Fibroblast of lung (primary cell): ENCODE measurements around the gene STPG4. TPM values are rescaled to one million over a fixed set of nuclear protein-coding genes. Genes with fewer than 3 reads are reported as not detected.

ENCODE experiments used
- DNase-seq, 2 donors: peaks; one replicate each; pipeline versions ENCODE4 v3.0.0 to v3.0.0-alpha.2; 2010; ENCODE audit warnings: low read depth in 2 of 2
- H2AFZ ChIP-seq: 2 replicates; pipeline ENCODE4 v1.5.1; 2012; ENCODE audit warnings: low read length, control low read depth, inconsistent platforms
- H3K27ac ChIP-seq: 2 replicates; pipeline ENCODE4 v1.5.1; 2011; ENCODE audit warnings: low read length, control low read depth; ENCODE audit not compliant: insufficient read depth
- H3K27me3 ChIP-seq: 2 replicates; pipeline ENCODE4 v1.5.1; 2011; ENCODE audit warnings: mild to moderate bottlenecking, low read length; ENCODE audit not compliant: control insufficient read depth, insufficient read depth
- H3K36me3 ChIP-seq: 2 replicates; pipeline ENCODE4 v1.5.1; 2011; ENCODE audit warnings: low read length; ENCODE audit not compliant: control insufficient read depth, insufficient read depth
- H3K4me1 ChIP-seq: 2 replicates; pipeline ENCODE4 v1.5.1; 2011; ENCODE audit warnings: low read length; ENCODE audit not compliant: control insufficient read depth, insufficient read depth; ENCODE audit errors: extremely low read depth
- H3K4me2 ChIP-seq: 2 replicates; pipeline ENCODE4 v1.5.1; 2011; ENCODE audit warnings: low read length, control low read depth; ENCODE audit not compliant: insufficient read depth; ENCODE audit errors: extremely low read depth
- H3K4me3 ChIP-seq, 4 experiments: fragments of 200-600 bp in 1 of 4; sonication (generic) in 1 of 4; replicated peaks in 1 of 4; 2 replicates each; pipeline ENCODE4 v1.5.1; 2011 to 2016; ENCODE audit warnings: low read length in 4 of 4, low read depth in 3 of 4, mild to moderate bottlenecking in 3 of 4, control low read depth in 2 of 4, inconsistent platforms in 1 of 4, mixed read lengths in 1 of 4; ENCODE audit not compliant: insufficient read depth in 1 of 4; ENCODE audit errors: control extremely low read depth in 1 of 4
- H3K79me2 ChIP-seq: 2 replicates; pipeline ENCODE4 v1.5.1; 2012; ENCODE audit warnings: mild to moderate bottlenecking, low read length, inconsistent platforms; ENCODE audit not compliant: control insufficient read depth, insufficient read depth
- H3K9ac ChIP-seq: 2 replicates; pipeline ENCODE4 v1.5.1; 2011; ENCODE audit warnings: mild to moderate bottlenecking, low read length, control low read depth; ENCODE audit not compliant: insufficient read depth
- H3K9me3 ChIP-seq: 2 replicates; pipeline ENCODE4 v1.5.1; 2012; ENCODE audit warnings: low read depth, low read length; ENCODE audit not compliant: control insufficient read depth, insufficient read depth
- H4K20me1 ChIP-seq: 2 replicates; pipeline ENCODE4 v1.5.1; 2011; ENCODE audit warnings: low read length; ENCODE audit not compliant: control insufficient read depth, insufficient read depth; ENCODE audit errors: extremely low read depth
- EZH2 ChIP-seq: IDR thresholded peaks from 2 replicates; pipeline ENCODE4 v1.5.1; 2012; ENCODE audit warnings: low read length, control low read depth, mild to moderate bottlenecking; ENCODE audit errors: missing control alignments
- polyA plus RNA-seq, 2 donors: library from polyadenylated mRNA; depleted of rRNA in 1 of 2; stranded (reverse) in 1 of 2; unstranded in 1 of 2; fragments of >200 nt; gene quantifications; 2 replicates each; pipeline ENCODE4 v1.2.1, GENCODE V29; 2011 to 2012; ENCODE audit warnings: missing spikeins in 1 of 2
- total RNA-seq: library from RNA; depleted of rRNA; stranded (reverse); fragments of >200 nt; gene quantifications from 2 replicates; pipeline ENCODE4 v1.2.1, GENCODE V29; 2014
- TF ChIP-seq, protein P1 (sequence below), 2 donors: IDR thresholded peaks in 1 of 2; conservative IDR thresholded peaks in 1 of 2; 1 replicate in 1 of 2; 2 replicates in 1 of 2; pipeline ENCODE4 v1.5.1; 2011 to 2012; ENCODE audit warnings: low read length in 2 of 2, control low read depth in 1 of 2, inconsistent platforms in 1 of 2, low read depth in 1 of 2, mild to moderate bottlenecking in 1 of 2

Gene STPG4
- total and polyA plus RNA-seq, 2 donors (not counting 1 experiment from before 2014, with no cell fraction given): 0.33 TPM; not detected in 1

DNA sequence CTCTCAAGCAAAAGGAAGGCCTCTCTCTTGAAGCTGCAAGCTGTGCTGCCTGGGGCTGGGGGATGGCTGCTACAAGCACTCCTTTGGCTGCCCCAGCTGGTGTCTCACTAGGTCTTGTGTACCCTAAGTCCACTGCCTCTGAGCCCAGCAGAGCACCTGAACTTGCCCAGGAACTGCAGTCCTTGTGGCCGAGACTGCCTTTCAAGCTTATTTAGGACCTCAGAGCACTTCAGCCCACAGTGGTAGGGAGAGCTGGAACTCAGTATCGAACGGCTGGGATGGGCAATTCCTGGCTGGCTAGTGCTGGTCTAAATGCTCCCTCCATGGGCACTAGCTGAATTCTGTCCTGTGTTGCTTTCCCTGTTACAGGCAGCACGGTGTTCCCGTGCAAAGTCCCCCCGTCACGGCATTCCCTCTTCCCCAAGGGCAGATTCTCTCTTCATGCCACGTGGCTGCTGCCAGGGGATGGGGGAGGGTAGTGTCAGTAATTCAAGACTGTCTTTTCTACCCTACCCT, 25.9 kb downstream of the STPG4 start:
- Histone ChIP-seq H3K4me3 (no peak overlapping the region), H3K27me3 (no peaks in the 10 kb centered on the region), H3K79me2 (no peaks in the 10 kb centered on the region), H3K36me3 (no peaks in the 10 kb centered on the region), H3K9me3 (no peaks in the 10 kb centered on the region), H3K27ac (no peak overlapping the region), H3K4me1 (no peaks in the 10 kb centered on the region), H3K9ac (no peak overlapping the region), H2AFZ (no peak overlapping the region), H4K20me1 (no peaks in the 10 kb centered on the region), H3K4me2 (no peak overlapping the region)
- DNase-seq: no peak
- TF ChIP-seq EZH2: no peak
- TF ChIP-seq, protein P1, sequence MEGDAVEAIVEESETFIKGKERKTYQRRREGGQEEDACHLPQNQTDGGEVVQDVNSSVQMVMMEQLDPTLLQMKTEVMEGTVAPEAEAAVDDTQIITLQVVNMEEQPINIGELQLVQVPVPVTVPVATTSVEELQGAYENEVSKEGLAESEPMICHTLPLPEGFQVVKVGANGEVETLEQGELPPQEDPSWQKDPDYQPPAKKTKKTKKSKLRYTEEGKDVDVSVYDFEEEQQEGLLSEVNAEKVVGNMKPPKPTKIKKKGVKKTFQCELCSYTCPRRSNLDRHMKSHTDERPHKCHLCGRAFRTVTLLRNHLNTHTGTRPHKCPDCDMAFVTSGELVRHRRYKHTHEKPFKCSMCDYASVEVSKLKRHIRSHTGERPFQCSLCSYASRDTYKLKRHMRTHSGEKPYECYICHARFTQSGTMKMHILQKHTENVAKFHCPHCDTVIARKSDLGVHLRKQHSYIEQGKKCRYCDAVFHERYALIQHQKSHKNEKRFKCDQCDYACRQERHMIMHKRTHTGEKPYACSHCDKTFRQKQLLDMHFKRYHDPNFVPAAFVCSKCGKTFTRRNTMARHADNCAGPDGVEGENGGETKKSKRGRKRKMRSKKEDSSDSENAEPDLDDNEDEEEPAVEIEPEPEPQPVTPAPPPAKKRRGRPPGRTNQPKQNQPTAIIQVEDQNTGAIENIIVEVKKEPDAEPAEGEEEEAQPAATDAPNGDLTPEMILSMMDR (conservative IDR thresholded peaks at IDR 0.05 in 1 of 2, IDR thresholded peaks at IDR 0.05 in 1 of 2; ENCODE audit: low read depth in 1 of 2, low read length in 2 of 2): no peak

DNA sequence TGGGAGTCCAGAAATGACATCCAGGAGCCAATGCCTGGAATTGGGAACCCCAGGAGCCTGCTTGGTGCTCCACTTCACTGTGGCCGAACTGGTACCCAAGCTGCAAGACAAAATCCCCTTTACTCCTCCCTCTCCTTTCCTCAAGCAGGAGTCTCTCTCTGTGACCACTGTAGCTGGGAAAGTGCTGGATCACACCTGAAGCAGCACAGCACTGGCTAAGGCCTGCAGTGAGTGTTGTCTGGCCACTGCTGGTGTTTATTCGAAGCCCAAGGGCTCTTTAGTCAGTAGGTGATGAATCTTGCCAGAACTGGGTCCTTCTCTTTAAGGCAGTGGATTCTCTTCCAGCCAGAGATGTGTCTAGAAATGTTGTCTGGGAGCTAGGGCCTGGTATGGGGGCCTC, 26.4 kb downstream of the STPG4 start:
- TF ChIP-seq EZH2: no peak
- TF ChIP-seq, protein P1 (conservative IDR thresholded peaks at IDR 0.05 in 1 of 2, IDR thresholded peaks at IDR 0.05 in 1 of 2; ENCODE audit: low read depth in 1 of 2, low read length in 2 of 2): no peak
- no peak for DNase-seq
- H3K4me3 ChIP-seq: no peak overlapping the region
- H3K27me3 ChIP-seq: no peaks in the 10 kb centered on the region
- H3K9ac ChIP-seq: no peak overlapping the region
- H3K4me1 ChIP-seq: no peaks in the 10 kb centered on the region
- H3K79me2 ChIP-seq: no peaks in the 10 kb centered on the region
- H3K4me2 ChIP-seq: no peak overlapping the region
- no peaks in the 10 kb centered on the region for H3K9me3 ChIP-seq
- no peaks in the 10 kb centered on the region for H4K20me1 ChIP-seq
- no peak overlapping the region for H2AFZ ChIP-seq
- H3K36me3 ChIP-seq: no peaks in the 10 kb centered on the region
- H3K27ac ChIP-seq: no peak overlapping the region

DNA sequence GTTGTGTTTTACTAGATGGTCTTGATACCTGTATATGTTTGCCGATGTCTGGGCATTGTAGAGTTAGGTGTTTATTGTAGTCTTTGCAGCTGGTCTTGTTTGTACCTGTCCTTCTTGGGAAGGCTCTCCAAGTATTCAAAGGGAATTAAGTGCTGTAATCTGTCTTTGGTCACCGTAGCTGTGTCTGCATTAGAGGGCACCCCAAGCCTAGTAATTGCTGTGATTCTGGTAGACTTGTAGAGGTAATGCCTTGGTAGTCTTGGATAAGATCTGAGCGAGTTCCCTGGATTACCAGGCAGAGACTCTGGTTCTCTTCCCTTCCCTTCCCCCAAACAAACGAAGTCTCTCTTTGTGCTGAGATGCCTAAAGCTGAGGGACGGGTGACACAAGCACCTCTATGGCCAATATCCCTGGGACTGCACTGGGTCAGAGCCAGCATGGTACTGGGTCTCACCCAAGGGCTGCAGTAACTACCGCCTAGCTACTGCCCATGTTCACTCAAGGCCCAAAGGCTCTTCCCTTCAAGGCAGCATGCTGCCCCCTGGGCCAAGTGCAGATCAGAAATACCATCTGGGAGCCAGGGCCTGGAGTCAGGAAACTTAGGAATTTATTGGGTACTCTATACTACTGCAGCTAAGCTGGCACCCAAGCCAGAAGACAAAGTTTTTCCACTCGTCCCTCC, 27.1 kb downstream of the STPG4 start:
- H3K4me3 ChIP-seq: no peak overlapping the region
- no peaks in the 10 kb centered on the region for H3K36me3 ChIP-seq
- TF ChIP-seq, protein P1 (conservative IDR thresholded peaks at IDR 0.05 in 1 of 2, IDR thresholded peaks at IDR 0.05 in 1 of 2; ENCODE audit: low read depth in 1 of 2, low read length in 2 of 2): no peak
- no peak for TF ChIP-seq EZH2
- no peaks in the 10 kb centered on the region for H4K20me1 ChIP-seq
- no peaks in the 10 kb centered on the region for H3K4me1 ChIP-seq
- DNase-seq: peak in 1 of 2 donors; percentile 5
- no peak overlapping the region for H3K27ac ChIP-seq
- no peaks in the 10 kb centered on the region for H3K79me2 ChIP-seq
- H3K27me3 ChIP-seq: no peaks in the 10 kb centered on the region
- no peaks in the 10 kb centered on the region for H3K9me3 ChIP-seq
- H2AFZ ChIP-seq: no peak overlapping the region
- H3K4me2 ChIP-seq: no peak overlapping the region
- H3K9ac ChIP-seq: no peak overlapping the region
